A673 (cell line): ENCODE measurements around the gene SORCS1.

Experiments used
- EZH2 ChIP-seq: fragments of 200-600 bp; sonication (generic); IDR thresholded peaks from 2 replicates; pipeline ENCODE4 v1.6.1; 2017; ENCODE audit warnings: borderline replicate concordance, low read depth, mild to moderate bottlenecking, mixed read lengths, antibody characterized with exemption, low read length; ENCODE audit not compliant: poor library complexity, severe bottlenecking
- TF ChIP-seq, protein P1 (sequence below): fragments of 300-800, 200-600 bp; sonication (generic); conservative IDR thresholded peaks from 2 replicates; pipeline ENCODE4 v1.5.1; 2017; ENCODE audit warnings: low read depth, mild to moderate bottlenecking, antibody characterized with exemption, low read length, moderate library complexity, mixed read lengths

DNA sequence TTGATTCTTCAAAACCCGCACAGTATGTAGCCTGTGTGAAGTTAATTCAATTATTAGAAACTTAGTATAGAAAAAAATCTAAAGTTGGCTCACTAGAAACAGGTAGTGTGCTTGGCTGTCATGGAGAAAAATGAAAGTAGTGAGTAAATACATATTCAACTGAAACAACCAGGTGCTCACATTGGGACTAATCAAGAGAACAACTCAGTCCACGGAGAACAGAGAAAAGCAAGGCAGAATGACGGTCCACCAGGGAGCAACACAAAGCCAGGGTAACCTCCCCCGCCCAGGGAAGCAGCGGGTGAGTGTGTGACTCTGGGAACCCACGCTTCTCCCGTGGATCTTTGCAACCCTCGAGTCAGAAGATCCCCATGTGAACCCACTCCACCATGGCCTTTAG lies 300.5 kb downstream of the SORCS1 start:
- TF ChIP-seq, protein P1, sequence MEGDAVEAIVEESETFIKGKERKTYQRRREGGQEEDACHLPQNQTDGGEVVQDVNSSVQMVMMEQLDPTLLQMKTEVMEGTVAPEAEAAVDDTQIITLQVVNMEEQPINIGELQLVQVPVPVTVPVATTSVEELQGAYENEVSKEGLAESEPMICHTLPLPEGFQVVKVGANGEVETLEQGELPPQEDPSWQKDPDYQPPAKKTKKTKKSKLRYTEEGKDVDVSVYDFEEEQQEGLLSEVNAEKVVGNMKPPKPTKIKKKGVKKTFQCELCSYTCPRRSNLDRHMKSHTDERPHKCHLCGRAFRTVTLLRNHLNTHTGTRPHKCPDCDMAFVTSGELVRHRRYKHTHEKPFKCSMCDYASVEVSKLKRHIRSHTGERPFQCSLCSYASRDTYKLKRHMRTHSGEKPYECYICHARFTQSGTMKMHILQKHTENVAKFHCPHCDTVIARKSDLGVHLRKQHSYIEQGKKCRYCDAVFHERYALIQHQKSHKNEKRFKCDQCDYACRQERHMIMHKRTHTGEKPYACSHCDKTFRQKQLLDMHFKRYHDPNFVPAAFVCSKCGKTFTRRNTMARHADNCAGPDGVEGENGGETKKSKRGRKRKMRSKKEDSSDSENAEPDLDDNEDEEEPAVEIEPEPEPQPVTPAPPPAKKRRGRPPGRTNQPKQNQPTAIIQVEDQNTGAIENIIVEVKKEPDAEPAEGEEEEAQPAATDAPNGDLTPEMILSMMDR: no peak
- TF ChIP-seq EZH2: no peak
